HEK293 (cell line): Measurements from ENCODE around the gene PTH2.

Experiments
- CTCF ChIA-PET: fragments of 350-600 bp; formaldehyde crosslinking; extraction: SDS; loops from one replicate; lab custom pipeline; 2021; ENCODE audit warnings: antibody characterized with exemption; lab: Yijun Ruan, JAX
- POLR2A ChIA-PET: fragments of 300-600 bp; formaldehyde crosslinking; extraction: SDS; loops from one replicate; lab custom pipeline; 2020; ENCODE audit warnings: antibody characterized with exemption, inconsistent platforms; lab: Yijun Ruan, JAX
- H3K27ac ChIP-seq: fragments of 200-500 bp; sonication (Bioruptor generic); 2 replicates; pipeline ENCODE4 v1.5.1; 2014; ENCODE audit warnings: low read depth, low read length, control low read depth, inconsistent platforms; ENCODE audit errors: extremely low read depth
- H3K36me3 ChIP-seq, 2 experiments: fragments of 200-500 bp in 1 of 2; sonication (Bioruptor generic) in 1 of 2; 1 replicate in 1 of 2; 2 replicates in 1 of 2; pipeline ENCODE4 v1.5.1; 2014 to 2017; ENCODE audit warnings: inconsistent platforms in 2 of 2, low read length in 2 of 2; ENCODE audit not compliant: control insufficient read depth in 2 of 2, insufficient read depth in 1 of 2
- H3K4me1 ChIP-seq: fragments of 200-500 bp; sonication (Bioruptor generic); 2 replicates; pipeline ENCODE4 v1.5.1; 2014; ENCODE audit warnings: mild to moderate bottlenecking, low read length, inconsistent platforms; ENCODE audit not compliant: control insufficient read depth, insufficient read depth
- H3K4me3 ChIP-seq: 2 replicates; pipeline ENCODE4 v1.5.1; 2011; ENCODE audit warnings: low read depth, mild to moderate bottlenecking, control low read depth, low read length, moderate library complexity
- H3K9me3 ChIP-seq: fragments of 200-500 bp; sonication (Bioruptor generic); 2 replicates; pipeline ENCODE4 v1.5.1; 2014; ENCODE audit warnings: low read depth, low read length, inconsistent platforms; ENCODE audit not compliant: control insufficient read depth, insufficient read depth
- BCL11A ChIP-seq: fragments of 450-650 bp; formaldehyde crosslinking; IDR thresholded peaks from 2 replicates; pipeline ENCODE4 v1.5.1; 2016; ENCODE audit warnings: low read depth, missing biosample characterization, missing genetic modification characterization
- EGR2 ChIP-seq: fragments of 450-650 bp; formaldehyde crosslinking; IDR thresholded peaks from 2 replicates; pipeline ENCODE4 v1.5.1; 2016; ENCODE audit warnings: low read depth, missing biosample characterization, missing genetic modification characterization
- GLI4 ChIP-seq: fragments of 450-650 bp; formaldehyde crosslinking; IDR thresholded peaks from 2 replicates; pipeline ENCODE4 v1.5.1; 2016; ENCODE audit warnings: missing biosample characterization, missing genetic modification characterization
- INSM2 ChIP-seq: fragments of 450-650 bp; formaldehyde crosslinking; IDR thresholded peaks from 2 replicates; pipeline ENCODE4 v1.5.1; 2016; ENCODE audit warnings: missing biosample characterization, missing genetic modification characterization
- KLF17 ChIP-seq: fragments of 450-650 bp; formaldehyde crosslinking; IDR thresholded peaks from 2 replicates; pipeline ENCODE4 v1.5.1; 2016; ENCODE audit warnings: missing biosample characterization, missing genetic modification characterization
- KLF9 ChIP-seq: fragments of 450-650 bp; formaldehyde crosslinking; IDR thresholded peaks from 2 replicates; pipeline ENCODE4 v1.5.1; 2016; ENCODE audit warnings: missing biosample characterization, missing genetic modification characterization, low read depth
- PBX3 ChIP-seq: sonication (generic); formaldehyde crosslinking; IDR thresholded peaks from 2 replicates; pipeline ENCODE4 v1.8.1; 2022; ENCODE audit warnings: mild to moderate bottlenecking, moderate library complexity, missing genetic modification reagents
- PRDM1 ChIP-seq: fragments of 450-650 bp; formaldehyde crosslinking; IDR thresholded peaks from 2 replicates; pipeline ENCODE4; 2016; ENCODE audit warnings: missing biosample characterization, missing genetic modification characterization
- SP2 ChIP-seq: fragments of 450-650 bp; formaldehyde crosslinking; IDR thresholded peaks from 2 replicates; pipeline ENCODE4 v1.5.1; 2016; ENCODE audit warnings: missing biosample characterization, missing genetic modification characterization
- SP3 ChIP-seq: fragments of 450-650 bp; formaldehyde crosslinking; IDR thresholded peaks from 2 replicates; pipeline ENCODE4 v1.5.1; 2016; ENCODE audit warnings: missing biosample characterization, missing genetic modification characterization
- ZBTB17 ChIP-seq: fragments of 450-650 bp; formaldehyde crosslinking; IDR thresholded peaks from 2 replicates; pipeline ENCODE4 v1.5.1; 2016; ENCODE audit warnings: missing biosample characterization, missing genetic modification characterization
- ZBTB26 ChIP-seq: fragments of 450-650 bp; formaldehyde crosslinking; optimal IDR thresholded peaks from 2 replicates; pipeline ENCODE3; 2016; ENCODE audit warnings: missing biosample characterization, mild to moderate bottlenecking, missing genetic modification characterization
- ZFHX2 ChIP-seq: fragments of 450-650 bp; formaldehyde crosslinking; conservative IDR thresholded peaks from 2 replicates; pipeline ENCODE4 v1.5.1; 2016; ENCODE audit warnings: missing biosample characterization, missing genetic modification characterization
- ZNF140 ChIP-seq: fragments of 450-650 bp; formaldehyde crosslinking; IDR thresholded peaks from 2 replicates; pipeline ENCODE4 v1.5.1; 2016; ENCODE audit warnings: missing biosample characterization, missing genetic modification characterization
- ZNF184 ChIP-seq: fragments of 450-650 bp; IDR thresholded peaks from 2 replicates; pipeline ENCODE4 v1.5.1; 2018; ENCODE audit warnings: missing biosample characterization, mild to moderate bottlenecking, missing genetic modification characterization
- ZNF221 ChIP-seq: fragments of 450-650 bp; formaldehyde crosslinking; IDR thresholded peaks from 2 replicates; pipeline ENCODE4 v1.5.1; 2017; ENCODE audit warnings: missing biosample characterization, missing genetic modification characterization, borderline replicate concordance
- ZNF311 ChIP-seq: fragments of 450-650 bp; formaldehyde crosslinking; IDR thresholded peaks from 2 replicates; pipeline ENCODE4 v1.5.1; 2017; ENCODE audit warnings: missing biosample characterization, missing genetic modification characterization, borderline replicate concordance
- ZNF335 ChIP-seq: fragments of 450-650 bp; formaldehyde crosslinking; conservative IDR thresholded peaks from 2 replicates; pipeline ENCODE4 v1.5.1; 2016; ENCODE audit warnings: missing biosample characterization, missing genetic modification characterization
- ZNF366 ChIP-seq: fragments of 450-650 bp; formaldehyde crosslinking; conservative IDR thresholded peaks from 2 replicates; pipeline ENCODE4 v1.5.1; 2016; ENCODE audit warnings: missing biosample characterization, missing genetic modification characterization
- ZNF416 ChIP-seq: fragments of 450-650 bp; formaldehyde crosslinking; IDR thresholded peaks from 2 replicates; pipeline ENCODE4 v1.5.1; 2016; ENCODE audit warnings: missing biosample characterization, missing genetic modification characterization
- ZNF624 ChIP-seq: fragments of 450-650 bp; formaldehyde crosslinking; IDR thresholded peaks from 2 replicates; pipeline ENCODE4 v1.5.1; 2017; ENCODE audit warnings: missing biosample characterization, missing genetic modification characterization
- ZNF670 ChIP-seq: fragments of 450-650 bp; formaldehyde crosslinking; IDR thresholded peaks from 2 replicates; pipeline ENCODE4 v1.5.1; 2016; ENCODE audit warnings: missing biosample characterization, missing genetic modification characterization, low read depth
- ZNF701 ChIP-seq: fragments of 450-650 bp; formaldehyde crosslinking; IDR thresholded peaks from 2 replicates; pipeline ENCODE4 v1.5.1; 2016; ENCODE audit warnings: missing biosample characterization, missing genetic modification characterization
- ZNF707 ChIP-seq: fragments of 450-650 bp; formaldehyde crosslinking; IDR thresholded peaks from 2 replicates; pipeline ENCODE4 v1.5.1; 2016; ENCODE audit warnings: missing biosample characterization, missing genetic modification characterization
- ZXDB ChIP-seq: fragments of 450-650 bp; formaldehyde crosslinking; IDR thresholded peaks from 2 replicates; pipeline ENCODE4 v1.5.1; 2016; ENCODE audit warnings: missing biosample characterization, missing genetic modification characterization

PTH2 gene

GRCh38 chr19:49422407-49423070, 702 bp downstream of the PTH2 start (continued):
- peak; percentile 63; the same call in 1 of the 2 replicates for TF ChIP-seq PBX3
- TF ChIP-seq EGR2 (tag by site-specific recombination), result peak; percentile 30; the same call in 1 of the 2 replicates
- TF ChIP-seq ZFHX2 (tag by site-specific recombination), result peak; percentile 83; the same call in 1 of the 2 replicates
- no peak for TF ChIP-seq ZNF311 (tag by site-specific recombination)
- peak; percentile 40 for TF ChIP-seq ZNF335 (tag by site-specific recombination)
- no peak for TF ChIP-seq INSM2 (tag by site-specific recombination)
- TF ChIP-seq, all 188 proteins: peak for 23

GRCh38 chr19:49421878-49422202, 1.4 kb downstream of the PTH2 start:
- no peaks in the 10 kb centered on the region for H3K9me3 ChIP-seq
- H3K4me3 ChIP-seq, result no peak overlapping the region
- ChIA-PET POLR2A (interaction anchor here (1.0 to 1.3 kb wide), 2 partner anchors 18 to 31 kb away, joined by 4 to 5 read pairs; partner anchors contain the start of gene ALDH16A1), CTCF (interaction anchor here (0.5 to 4.5 kb wide), 5 partner anchors 11 to 138 kb away, joined by 3 to 28 read pairs (median 4); no protein-coding TSS in a partner anchor)
- peaks cover 5% of the 10 kb centered on the region for H3K4me1 ChIP-seq
- no peak overlapping the region for H3K27ac ChIP-seq
- TF ChIP-seq GLI4 (tag by site-specific recombination), result no peak
- peak; percentile 98 for TF ChIP-seq PRDM1 (tag by site-specific recombination)
- TF ChIP-seq ZNF366 (tag by site-specific recombination), result peak; percentile 82
- TF ChIP-seq KLF9 (tag by site-specific recombination), result no peak
- no peak for TF ChIP-seq SP3 (tag by site-specific recombination)
- TF ChIP-seq ZNF701 (tag by site-specific recombination), result no peak
- TF ChIP-seq ZNF221 (tag by site-specific recombination), result no peak
- no peak for TF ChIP-seq BCL11A (tag by site-specific recombination)
- no peak for TF ChIP-seq ZNF140 (tag by site-specific recombination)
- no peak for TF ChIP-seq ZNF416 (tag by site-specific recombination)
- TF ChIP-seq ZNF624 (tag by site-specific recombination), result no peak
- TF ChIP-seq KLF17 (tag by site-specific recombination), result no peak
- no peaks in the 10 kb centered on the region for H3K36me3 ChIP-seq

- H3K36me3 ChIP-seq, result no peaks in the 10 kb centered on the region
- CTCF ChIA-PET, result interaction anchor here (0.6 to 4.5 kb wide), 9 partner anchors 10 to 137 kb away, joined by 3 to 28 read pairs (median 4); no protein-coding TSS in a partner anchor
- no peaks in the 10 kb centered on the region for H3K9me3 ChIP-seq
- peak overlapping the region; percentile 16; the same call in 1 of the 2 replicates for H3K4me3 ChIP-seq
- POLR2A ChIA-PET, result interaction anchor here (0.6 to 1.3 kb wide), 2 partner anchors 14 to 18 kb away, joined by 3 to 5 read pairs; no protein-coding TSS in a partner anchor
- peaks cover 5% of the 10 kb centered on the region for H3K4me1 ChIP-seq
- H3K27ac ChIP-seq, result no peak overlapping the region
- TF ChIP-seq ZNF184 (no peak), ZBTB26 (tag by site-specific recombination) (peak; percentile 49), SP3 (tag by site-specific recombination) (0 out of 2 replicates have a peak, but pooled peaks have one; percentile 29), ZNF670 (tag by site-specific recombination) (no peak), ZNF335 (tag by site-specific recombination) (peak; percentile 70), ZBTB17 (peak; percentile 52), ZNF707 (tag by site-specific recombination) (no peak), ZXDB (tag by site-specific recombination) (peak; percentile 58), SP2 (tag by site-specific recombination) (peak; percentile 69)
Measured at GRCh38 chr19:49421039-49421877, 2.0 kb downstream of the PTH2 start.
